Measurements from ENCODE around the gene RAD51C.

RAD51C gene

DNA sequence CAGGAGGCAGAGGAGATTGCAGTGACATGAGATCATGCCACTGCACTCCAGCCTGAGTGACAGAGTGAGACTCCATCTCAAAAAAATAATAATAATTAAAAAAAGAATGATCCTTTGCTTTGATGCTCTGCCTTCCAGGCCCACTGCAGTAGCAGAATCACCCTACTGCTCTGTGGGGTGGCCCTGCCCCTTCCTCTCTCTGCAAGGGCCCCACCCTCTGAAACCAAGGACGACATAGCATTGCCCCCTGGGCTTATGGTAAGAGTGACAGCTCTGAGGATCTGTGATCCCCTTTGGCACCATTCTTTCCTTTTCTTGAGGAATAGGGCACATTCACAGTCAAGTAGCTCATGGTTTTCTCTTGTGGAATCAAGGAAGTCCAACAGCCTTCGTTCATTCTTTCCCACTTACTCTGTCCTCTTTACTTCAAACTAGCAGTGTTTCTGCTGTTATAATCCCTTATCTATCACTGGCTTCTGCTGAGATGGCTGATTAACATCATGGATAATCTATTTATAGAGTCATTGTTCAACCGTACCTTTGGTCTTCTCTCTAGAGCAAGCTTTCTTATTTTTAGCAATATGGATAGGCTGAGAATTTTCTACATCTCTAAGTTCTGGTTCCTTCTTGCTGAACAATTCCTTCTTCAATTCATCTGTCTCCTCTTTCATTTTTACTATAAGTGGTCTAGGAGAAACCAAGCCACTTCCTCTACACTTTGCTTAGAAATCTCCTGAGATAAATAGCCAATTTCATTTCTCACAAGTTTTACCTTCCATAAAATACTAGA lies 14.1 kb downstream of the RAD51C start:
- TF ChIP-seq, protein P1, sequence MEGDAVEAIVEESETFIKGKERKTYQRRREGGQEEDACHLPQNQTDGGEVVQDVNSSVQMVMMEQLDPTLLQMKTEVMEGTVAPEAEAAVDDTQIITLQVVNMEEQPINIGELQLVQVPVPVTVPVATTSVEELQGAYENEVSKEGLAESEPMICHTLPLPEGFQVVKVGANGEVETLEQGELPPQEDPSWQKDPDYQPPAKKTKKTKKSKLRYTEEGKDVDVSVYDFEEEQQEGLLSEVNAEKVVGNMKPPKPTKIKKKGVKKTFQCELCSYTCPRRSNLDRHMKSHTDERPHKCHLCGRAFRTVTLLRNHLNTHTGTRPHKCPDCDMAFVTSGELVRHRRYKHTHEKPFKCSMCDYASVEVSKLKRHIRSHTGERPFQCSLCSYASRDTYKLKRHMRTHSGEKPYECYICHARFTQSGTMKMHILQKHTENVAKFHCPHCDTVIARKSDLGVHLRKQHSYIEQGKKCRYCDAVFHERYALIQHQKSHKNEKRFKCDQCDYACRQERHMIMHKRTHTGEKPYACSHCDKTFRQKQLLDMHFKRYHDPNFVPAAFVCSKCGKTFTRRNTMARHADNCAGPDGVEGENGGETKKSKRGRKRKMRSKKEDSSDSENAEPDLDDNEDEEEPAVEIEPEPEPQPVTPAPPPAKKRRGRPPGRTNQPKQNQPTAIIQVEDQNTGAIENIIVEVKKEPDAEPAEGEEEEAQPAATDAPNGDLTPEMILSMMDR (IDR thresholded peaks at IDR 0.05; ENCODE audit: low read length, missing control alignments) = no peak
- no peak for DNase-seq (ENCODE audit: low read depth)
- H3K4me3 ChIP-seq (replicated peaks; ENCODE audit: low read depth, low read length) = no peak overlapping the region

- DNase-seq (ENCODE audit: low read depth) = peak; percentile 82
- TF ChIP-seq, protein P1 (IDR thresholded peaks at IDR 0.05; ENCODE audit: low read length, missing control alignments) = peak; percentile 71
- no peak overlapping the region for H3K4me3 ChIP-seq (replicated peaks; ENCODE audit: low read depth, low read length)
Observed at GRCh38 chr17:58710948-58711552, 18.6 kb downstream of the RAD51C start.

DNA sequence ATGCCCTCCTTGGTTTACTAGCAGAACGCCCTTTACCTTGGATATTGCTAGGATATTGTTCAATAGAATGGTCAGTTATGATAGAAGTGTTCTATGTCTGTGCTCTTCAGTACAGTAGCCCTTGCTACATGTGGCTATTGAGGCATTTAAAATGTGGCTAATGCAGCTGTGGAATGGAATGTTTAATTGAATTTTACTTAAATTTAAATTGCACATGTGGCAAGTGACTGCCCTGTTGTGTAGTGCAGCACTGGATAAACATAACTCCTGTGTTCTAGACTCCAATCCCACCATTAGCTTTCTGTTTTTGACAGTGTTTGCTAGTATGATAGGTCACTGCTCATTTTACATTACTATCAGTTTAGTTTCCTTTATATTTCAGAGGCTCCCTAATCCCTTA lies 29.9 kb downstream of the RAD51C start:
- no peak for DNase-seq (ENCODE audit: low read depth)
- TF ChIP-seq, protein P1 (IDR thresholded peaks at IDR 0.05; ENCODE audit: low read length, missing control alignments) = no peak

DNA sequence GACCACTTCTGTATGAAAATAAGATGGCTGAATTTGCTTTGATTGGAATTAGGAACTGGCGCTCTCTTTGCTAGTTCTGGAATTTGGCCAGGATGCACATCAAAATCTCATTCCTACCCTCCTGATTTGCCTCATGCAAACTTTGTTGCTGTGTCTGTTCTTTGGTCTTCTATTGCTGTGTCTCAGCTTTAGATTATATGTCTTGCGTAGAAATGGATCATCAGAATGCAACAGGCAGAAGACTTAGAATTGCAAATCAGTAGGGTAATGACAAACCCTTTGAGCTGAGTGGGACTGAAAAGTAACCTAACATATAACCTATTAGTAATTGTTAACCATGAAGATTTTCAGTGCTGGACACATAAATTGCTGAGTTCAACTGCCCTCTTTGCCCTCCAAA lies 30.3 kb downstream of the RAD51C start:
- DNase-seq (ENCODE audit: low read depth) = no peak
- no peak overlapping the region for H3K4me3 ChIP-seq (replicated peaks; ENCODE audit: low read depth, low read length)
- TF ChIP-seq, protein P1 (IDR thresholded peaks at IDR 0.05; ENCODE audit: low read length, missing control alignments) = no peak

More for the DNA sequence above, 29.9 kb downstream of the RAD51C start:
- no peak overlapping the region for H3K4me3 ChIP-seq (replicated peaks; ENCODE audit: low read depth, low read length)

DNA sequence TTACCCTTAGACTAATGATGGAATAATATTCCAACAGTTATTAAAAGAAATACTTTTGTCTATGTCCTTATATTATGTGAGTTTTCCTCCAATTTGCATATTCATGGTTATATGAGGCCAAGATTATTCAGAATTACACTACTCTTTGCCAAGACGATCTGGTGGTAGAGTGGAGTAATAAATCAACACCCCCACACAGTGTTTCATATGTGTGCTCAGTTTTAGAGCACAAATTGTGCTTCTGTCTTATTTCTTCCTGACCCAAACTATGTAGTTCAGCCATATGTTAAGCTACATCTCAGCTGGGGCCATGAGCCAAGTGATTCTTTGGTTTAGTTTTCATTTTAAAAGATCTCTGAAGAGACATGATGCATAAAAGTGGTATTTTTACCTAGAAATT lies 36.4 kb downstream of the RAD51C start:
- TF ChIP-seq, protein P1 (IDR thresholded peaks at IDR 0.05; ENCODE audit: low read length, missing control alignments) = no peak
- H3K4me3 ChIP-seq (replicated peaks; ENCODE audit: low read depth, low read length) = no peak overlapping the region
- no peak for DNase-seq (ENCODE audit: low read depth)

- no peak for DNase-seq (ENCODE audit: low read depth)
- TF ChIP-seq, protein P1 (IDR thresholded peaks at IDR 0.05; ENCODE audit: low read length, missing control alignments) = no peak
- no peak overlapping the region for H3K4me3 ChIP-seq (replicated peaks; ENCODE audit: low read depth, low read length)
Observed at GRCh38 chr17:58730937-58731336, 38.5 kb downstream of the RAD51C start.

All from fibroblast of pulmonary artery (primary cell).